Muscle of arm (tissue), 12 donors: ENCODE measurements around the gene SLC9A7. TPM values are rescaled to one million over a fixed set of nuclear protein-coding genes. Genes with fewer than 3 reads are reported as not detected.
"Not testable (repeated sequence)": the region's sequence is repeated elsewhere in the genome, so short reads cannot be mapped to it uniquely, and the experiment has no call there.

Experiments used
- DNase-seq: peaks from one replicate; pipeline ENCODE4 v3.0.0-alpha.2; 2013
- polyA plus RNA-seq, 12 donors: library from polyadenylated mRNA; unstranded; fragments of 120-200 nt; gene quantifications; one replicate each; pipeline ENCODE4 v1.2.1, GENCODE V29; 2013; ENCODE audit not compliant: insufficient read length in 12 of 12

Gene SLC9A7
- polyA plus RNA-seq, 12 donors: 5.7 to 12.4 (median 7.3) TPM; not detected in 1

DNA sequence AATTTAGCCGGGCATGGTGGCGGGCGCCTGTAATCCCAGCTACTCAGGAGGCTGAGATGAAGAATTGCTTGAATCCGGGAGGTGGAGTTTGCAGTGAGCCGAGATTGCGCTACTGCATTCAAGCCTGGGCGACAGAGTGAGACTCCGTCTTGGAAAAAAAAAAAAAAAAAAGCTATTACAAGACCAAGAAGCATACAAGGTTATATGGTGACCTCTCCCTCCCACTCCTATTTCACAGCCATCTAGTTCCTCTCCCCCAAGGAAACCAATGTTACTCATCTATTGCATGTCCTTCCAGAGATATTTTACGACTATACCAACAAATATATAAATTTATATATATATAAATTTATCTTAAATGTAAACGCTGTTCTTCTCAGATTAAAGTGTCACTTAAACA is 3.2 kb downstream of the SLC9A7 start:
- no peak for DNase-seq

DNA sequence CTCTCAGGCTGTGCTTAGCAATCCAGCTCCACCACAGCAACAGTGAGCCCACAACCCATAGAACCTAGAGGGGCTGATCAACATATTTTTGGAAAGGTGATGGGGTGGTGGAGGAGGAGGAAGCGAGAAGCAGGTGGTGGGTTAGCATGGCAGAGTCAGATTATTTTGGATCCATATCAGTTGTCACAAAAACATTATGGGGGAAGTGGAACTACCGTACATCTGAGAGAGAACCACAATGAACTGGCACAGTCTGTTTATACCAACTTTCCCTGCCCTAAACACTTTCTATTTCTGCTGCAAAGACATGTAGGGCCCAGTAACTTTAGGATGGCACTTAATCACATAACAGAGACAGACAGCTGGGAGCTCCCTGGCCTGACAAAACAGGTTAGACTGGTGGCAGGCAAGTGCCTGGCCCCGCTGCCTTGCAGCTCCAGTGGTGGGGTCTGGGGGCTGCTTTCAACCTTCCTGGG is 4.3 kb downstream of the SLC9A7 start:
- DNase-seq: no peak

DNA sequence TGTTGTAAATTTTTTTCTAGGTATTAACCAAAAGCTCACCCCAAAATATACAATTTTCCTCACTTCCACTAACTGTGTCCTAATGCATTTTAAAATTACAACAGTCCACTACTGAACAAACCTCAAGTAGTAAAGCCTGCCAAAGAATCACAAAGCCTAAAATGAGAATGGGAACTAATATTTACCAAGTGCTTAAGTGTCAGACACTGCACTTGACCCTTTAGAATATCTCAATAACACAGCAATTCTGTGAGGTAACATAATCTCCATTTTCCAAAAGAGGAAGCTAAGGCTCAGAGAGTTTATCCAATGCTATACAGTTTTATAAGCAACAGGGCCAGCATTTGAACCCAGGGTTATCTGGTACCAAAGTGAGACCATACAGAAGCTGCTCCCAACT is 4.9 kb downstream of the SLC9A7 start:
- DNase-seq: no peak

DNA sequence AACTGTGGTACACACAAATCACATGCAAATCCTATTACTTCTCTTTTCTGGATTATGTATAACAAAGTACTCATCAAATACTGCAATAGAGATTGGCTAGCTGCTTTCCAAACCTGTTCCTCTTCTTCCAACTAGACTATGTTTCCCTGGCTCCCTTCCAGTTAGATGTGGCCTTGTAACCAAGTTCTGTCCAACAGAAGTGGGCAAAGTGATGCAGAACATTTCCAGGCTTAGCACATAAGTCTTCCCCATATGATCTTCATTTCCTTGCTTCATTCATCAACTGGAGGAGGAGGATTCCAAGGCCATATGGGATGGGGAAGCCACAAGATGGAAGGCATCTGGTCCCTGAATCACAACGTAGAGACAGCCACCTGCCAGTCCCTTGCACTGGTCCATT is 8.0 kb downstream of the SLC9A7 start:
- no peak for DNase-seq

DNA sequence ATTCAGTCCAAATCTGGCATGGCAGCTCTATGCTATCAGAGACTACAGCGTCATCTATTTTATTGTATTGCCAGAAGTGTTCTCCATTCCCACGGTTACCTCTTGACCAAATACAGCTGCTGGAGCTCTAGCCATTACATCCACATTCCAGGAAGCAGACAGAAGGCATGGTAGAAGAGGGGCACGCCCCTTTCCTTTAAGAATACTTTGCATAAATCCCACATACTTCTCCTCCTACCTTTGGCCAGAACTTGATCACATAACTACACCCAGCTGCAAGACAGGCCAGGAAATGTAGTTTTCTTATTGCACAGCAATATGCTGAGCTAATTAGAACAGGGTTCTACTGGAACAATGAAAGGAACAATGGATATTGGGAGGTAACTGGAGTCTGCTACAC is 14.9 kb downstream of the SLC9A7 start:
- DNase-seq: no peak

DNA sequence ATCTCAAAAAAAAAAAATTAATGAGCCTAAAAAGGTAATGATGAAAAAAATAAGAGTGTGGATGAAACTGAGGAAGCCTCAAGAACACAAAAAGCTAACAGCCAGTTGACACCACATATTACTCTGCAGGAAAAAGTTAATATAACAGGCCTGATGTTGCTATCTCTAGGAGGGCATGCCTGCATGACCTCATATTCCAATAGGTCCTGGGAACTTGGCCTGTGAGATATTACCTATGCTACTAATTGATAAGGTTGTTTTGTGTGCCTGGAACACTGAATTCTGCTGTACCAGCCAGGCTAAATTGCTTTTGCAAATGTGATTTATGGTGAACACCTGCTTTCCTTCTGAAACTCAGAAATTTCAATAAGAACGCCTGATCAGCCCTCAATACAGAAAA is 15.9 kb downstream of the SLC9A7 start:
- no peak for DNase-seq

DNA sequence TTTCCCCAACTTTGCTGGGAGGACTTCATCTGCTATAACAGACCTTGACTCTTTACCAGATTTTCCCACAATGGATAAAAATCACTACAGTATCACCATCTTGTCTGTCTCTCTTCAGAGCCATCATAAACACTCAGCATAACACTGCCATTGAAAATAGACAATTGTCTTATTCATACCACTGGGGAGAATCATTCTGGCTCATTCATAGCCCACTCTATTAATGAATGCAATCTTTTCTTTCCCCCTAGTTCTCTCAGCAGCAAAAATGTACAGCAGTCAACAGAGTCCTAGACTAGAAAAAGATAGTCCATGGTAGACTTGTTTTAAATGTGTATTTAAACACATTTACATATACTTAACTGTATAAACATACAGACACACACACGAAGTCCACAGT is 19.2 kb downstream of the SLC9A7 start:
- DNase-seq: no peak

DNA sequence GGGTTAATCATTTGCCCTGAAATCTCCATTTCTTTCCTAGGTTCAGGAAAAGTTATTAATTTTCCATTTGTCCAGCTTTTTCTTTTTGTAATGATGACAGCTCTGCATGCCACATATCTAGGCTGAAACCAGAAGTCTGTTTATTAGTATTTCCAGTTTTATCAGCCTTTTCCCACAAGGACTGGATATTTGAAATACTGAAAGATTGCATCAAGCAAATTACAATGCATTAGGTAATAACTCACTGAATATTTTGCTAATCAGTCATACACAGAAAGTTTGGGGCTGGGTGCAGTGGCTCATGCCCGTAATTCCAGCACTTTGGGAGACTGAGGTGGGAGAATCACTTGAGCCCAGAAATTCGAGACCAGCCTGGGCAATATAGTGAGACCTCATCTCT is 21.5 kb downstream of the SLC9A7 start:
- DNase-seq: no peak

DNA sequence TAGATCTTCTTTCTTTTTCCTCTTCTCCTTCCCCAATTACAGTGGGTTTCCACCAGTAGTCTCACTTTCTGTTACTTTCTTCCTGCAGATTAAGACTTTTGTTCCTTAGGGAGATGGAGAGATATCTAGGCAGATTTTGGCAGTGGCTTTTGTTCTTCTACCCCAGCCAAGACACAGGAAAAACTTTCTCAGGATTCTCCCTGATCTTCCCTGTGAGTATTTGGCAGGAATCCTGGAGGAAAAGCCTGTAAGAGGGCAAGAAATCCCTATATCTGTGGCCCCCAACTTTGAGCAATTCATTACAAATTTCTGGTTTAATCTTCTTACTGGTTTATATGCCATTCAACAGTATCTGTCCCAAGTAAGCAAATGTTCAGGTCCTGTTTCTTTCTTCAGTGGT is 21.9 kb downstream of the SLC9A7 start:
- DNase-seq: no peak

DNA sequence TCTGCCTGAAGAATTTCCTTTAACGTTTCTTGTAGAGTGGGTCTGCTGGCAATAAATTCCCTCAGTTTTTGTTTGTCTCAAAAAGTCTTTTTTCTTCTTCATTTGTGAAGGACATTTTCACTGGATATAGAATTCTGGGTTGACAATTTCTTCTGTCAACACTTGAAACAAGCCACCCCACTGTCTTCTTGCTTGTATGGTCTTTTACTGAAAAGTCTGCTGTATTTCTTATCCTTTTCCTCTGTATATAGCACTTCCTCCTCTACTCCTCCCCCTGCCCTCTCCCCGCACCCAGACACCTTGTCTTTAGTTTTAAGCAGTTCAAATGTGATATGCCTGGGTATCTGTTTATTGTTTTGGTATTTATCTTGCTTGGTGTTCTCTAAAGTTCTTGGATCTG is 23.3 kb downstream of the SLC9A7 start:
- DNase-seq: no peak

DNA sequence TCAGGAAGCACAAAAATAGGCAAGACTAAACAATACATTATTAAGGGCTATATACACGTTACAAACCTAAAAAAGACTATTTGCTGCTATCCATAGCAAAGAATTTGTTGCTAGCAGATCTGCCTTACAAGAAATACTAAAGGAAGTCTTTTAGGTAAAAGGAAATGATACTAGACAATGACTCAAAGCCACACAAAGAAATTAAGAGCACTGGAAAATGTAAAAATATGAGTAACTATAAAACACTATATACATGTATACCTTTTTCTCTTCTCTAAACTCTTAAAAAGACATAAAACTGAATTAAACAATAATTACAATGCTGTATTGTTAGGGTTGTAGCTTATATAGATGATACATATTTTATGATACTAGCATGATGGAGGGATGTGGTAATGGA is 25.7 kb downstream of the SLC9A7 start:
- no peak for DNase-seq

DNA sequence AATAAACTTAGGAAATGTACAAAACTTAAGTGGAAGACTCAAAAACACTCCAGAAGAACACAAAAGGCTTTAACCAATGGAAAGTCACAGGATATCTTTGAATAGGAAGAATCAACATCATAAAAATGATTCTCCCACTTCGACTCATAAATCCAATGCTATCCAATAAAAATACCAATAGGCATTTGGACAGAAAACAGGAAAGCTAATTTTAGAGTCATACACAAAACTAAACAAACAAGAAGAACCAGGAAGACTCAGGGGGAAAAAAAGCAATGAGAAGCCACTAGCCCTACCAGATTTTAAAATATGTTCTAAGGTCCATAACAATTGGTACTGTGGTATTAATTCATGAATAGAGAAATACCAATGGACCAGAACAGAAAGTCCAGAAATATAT is 28.2 kb downstream of the SLC9A7 start:
- DNase-seq: no peak

DNA sequence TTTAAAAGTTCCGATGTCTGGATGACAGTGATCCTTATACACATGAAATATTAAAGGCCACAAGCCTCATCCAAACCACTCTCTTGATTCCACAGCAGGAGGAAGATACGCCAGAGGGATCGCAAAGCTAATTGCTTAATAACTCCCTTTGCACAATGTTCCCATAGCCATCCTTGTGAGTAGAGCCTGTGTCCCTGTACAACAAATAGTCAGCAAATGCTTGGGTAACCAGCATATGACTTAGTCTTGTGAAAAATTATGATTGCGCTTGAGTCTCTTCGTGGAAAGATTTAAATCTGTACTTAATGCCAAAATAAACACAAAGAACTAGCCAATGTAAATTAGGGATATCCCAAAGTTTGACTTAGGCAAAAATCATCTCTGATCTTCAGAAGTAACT is 31.5 kb downstream of the SLC9A7 start:
- DNase-seq: no peak

DNA sequence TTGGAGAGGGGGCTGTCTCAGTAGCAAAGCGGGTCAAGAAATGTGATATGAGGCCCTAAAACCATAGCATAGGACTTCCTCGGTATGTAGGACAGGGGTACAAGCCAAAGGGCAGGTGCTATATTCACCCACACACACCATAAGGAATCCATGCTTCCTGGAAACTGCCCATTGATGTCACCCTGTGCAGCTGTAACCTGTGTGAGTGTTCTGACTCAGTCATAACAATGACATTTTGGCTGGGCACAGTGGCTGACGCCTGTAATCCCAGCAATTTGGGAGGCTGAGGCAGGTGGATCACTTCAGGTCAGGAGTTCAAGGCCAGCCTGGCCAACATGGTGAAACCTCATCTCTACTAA is 35.4 kb downstream of the SLC9A7 start:
- DNase-seq: not testable (repeated sequence)

DNA sequence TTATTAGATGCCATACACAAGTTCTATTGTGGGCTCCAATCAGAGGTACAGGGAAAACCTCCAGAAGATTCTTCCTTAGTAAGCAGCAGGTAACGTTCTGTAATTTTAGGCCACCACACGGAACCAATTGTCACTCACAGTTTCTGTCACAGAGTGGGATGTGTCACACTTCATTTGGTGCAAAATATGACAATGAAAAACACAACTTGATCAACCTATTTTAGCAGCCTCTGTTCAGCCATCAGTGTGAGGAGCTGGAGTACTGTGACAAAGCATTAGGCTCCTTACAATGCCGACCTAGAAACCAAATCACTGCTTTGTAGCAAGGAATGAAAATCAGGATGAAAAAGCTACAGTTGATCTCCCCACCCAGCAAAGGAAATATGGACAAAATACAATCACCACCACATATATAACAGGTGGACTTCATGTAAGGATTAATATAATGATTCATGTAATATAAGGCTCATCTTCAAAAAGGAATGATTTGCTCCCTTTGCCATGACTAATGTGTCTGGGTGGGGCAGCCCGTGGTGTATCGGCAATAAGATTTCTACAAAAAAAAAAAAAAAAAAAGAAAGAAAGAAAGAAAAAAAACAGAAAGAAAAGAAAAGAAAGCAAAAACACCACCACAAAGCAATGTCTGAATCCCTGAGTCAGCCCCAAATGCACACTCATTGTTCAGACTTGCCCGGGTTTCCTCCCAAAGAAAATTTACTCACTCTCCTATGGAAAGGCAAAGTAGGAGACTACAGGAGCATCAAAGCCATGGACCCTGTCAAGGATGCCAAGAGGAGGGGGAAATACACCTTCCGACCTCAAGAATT is 36.0 kb downstream of the SLC9A7 start:
- DNase-seq: no peak

DNA sequence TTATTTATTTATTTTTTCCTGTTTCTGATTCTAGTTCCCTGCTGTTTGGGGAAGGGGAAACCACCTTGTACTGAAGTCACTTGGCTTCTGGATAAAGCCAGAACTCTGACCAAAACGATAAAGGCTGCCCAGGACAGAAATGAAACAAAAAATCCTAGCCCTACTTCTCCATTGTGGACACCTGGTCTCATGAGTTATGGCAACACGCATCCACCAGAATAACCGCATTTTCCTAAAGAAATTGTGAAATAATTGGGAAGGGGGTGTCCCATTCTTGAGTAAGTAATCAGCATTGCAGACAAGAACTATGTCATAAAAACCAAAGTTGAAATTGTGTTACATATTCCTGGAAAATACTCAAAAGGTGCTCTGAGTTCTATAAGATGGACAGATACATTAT is 42.1 kb downstream of the SLC9A7 start:
- no peak for DNase-seq

DNA sequence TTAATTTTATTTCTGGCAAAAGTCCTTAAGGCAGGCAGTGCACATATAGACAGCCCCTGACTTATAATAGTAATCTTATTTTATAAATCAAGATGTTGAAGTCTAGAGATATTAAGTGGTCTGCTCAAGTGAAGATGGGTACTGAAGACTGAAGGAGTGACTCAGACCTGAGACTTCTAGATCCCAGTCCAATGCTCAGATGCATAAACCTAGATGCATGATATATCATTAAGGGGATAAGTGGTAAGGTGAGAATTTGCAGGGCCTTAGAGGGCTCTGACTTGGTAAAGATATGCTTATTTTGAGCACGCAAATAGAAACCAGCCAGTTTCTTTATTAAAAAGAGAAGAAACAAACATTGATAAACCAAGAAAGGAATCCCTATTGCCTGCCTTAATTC is 42.9 kb downstream of the SLC9A7 start:
- no peak for DNase-seq

DNA sequence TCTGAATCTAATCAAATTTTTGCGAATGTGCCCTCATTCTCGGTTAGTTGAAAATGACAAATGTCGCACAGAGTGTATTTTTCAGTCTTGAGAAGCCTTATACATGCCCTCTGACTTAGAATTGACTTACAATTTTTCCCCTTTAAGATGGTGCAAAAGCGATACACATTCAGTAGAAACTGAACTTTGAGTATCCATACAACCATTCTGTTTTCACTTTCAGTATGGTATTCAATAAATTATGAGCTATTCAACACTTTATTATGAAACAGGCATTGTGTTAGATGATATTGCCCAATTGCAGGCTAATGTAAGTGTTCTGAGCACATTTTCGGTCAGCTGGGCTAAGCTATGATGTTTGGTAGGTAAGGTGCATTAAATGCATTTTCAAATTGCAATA is 43.4 kb downstream of the SLC9A7 start:
- no peak for DNase-seq

DNA sequence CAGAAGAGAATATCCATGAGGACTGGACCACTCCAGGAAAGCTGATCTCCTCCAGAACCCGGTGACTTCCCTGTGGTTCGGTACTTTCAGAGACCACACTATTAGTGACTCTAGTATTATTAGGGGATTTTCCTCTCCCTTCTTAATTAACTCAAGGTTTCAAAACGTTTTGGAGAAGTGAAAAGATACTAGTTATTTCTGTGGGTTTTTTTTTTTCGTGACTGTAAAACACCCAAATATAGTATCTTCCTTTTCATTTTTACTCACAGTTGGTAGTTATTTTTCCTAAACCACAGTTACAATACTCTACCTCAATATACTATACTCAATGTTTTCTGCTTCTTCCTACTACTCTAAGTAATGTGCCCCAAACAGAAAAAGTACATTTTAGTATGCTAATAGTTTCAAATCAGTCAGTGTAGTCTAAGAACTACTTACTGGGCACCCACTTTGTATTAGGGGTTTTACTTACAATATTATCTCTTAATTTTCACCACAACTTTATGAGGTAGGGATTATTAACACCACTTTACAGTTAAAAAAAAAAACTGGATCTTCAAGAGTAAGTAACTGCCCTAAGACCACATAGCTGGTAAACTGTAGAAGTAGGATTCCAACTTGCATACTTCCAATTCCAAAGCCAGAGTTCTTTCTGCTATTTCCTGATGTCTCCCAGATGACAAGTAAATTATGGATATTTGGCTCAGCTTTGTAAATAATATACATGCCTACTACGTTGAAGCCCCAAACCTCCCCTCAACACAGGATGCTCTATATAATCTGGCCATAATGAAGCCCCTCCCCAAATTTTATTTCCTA is 45.0 kb downstream of the SLC9A7 start:
- DNase-seq: no peak

DNA sequence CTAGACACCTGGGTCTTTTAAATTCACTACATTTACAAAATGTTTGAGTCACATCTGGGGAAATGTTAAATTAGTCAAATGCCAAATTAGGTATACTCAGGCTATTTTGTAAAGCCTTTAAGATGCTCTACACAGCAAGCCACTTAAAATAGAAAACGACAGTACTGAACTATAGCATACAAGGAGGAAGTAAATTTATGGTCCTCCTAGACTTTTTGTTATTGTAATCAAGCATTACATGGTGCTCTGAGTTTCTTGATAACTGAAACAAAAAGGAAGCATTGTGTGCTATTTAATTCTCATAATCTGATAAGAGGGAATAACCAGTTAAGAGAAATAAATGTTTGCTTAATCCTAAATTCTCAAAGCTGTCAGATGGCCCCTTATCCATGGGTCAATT is 46.2 kb downstream of the SLC9A7 start:
- no peak for DNase-seq

DNA sequence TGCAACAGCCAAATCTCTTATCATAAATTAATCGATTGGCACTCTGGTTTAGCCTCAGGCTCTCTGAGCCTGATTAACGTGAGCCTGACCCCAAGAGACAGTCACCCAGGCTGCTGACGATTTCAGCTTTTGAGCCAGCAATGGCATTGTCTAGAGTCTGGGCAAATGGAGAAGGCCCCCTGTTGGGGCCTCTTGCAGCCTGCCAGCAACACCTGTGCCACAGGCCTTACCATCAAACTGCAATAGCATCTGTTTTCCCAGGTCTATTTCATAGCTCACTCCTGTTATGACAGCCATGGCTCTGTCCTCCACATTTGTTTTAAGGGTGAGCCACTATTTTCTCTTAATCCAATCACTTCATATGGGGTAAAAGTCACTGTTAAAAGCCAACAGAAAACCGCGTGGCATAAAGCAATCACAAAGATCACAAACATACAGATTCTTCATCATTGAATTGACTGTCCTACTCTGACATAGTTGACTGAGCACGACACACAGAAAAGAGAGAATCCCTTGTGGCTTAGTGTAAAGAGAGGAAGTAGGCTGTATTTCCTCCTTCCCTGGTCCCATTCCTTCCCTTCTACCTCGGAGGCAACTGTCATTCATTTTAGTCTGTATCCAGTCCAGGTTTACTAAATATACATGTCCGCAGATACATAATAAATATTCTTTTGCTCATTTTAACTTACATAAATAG is 47.8 kb downstream of the SLC9A7 start:
- DNase-seq: no peak

DNA sequence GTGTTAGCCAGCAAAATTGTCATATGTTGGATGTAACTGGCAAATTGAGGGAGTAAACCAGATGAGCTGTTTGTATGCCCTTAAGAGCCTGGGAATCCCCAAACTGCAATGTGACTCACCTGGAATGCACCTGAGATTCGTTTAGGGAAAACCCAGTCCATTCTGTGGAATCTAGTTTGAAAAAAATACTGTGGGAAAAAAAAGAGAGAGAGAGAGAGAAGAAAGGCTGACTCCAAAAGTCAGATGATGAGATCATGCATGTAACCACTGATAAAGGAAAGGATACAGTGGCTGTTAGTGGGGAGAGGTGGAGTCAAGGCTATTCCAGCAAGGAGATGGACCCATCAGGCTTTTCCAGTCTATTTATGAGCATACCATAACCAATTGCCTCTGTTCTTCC is 48.5 kb downstream of the SLC9A7 start:
- no peak for DNase-seq
